ENCODE measurements around the gene C1orf115. TPM values are rescaled to one million over a fixed set of nuclear protein-coding genes. Genes with fewer than 3 reads are reported as not detected.
"Not testable (repeated sequence)": the region's sequence is repeated elsewhere in the genome, so short reads cannot be mapped to it uniquely, and the experiment has no call there.

The C1orf115 gene
- polyA plus RNA-seq, 3 donors from 2014 or later = 0.12 to 1.5 TPM; not detected in 1

GRCh38 chr1:220715986-220716385 is 25.8 kb downstream of the C1orf115 start:
- not testable (repeated sequence) for H3K36me3 Mint-ChIP-seq, DNase-seq, H3K4me1 Mint-ChIP-seq, H3K4me3 Mint-ChIP-seq, H3K27ac Mint-ChIP-seq, H3K9me3 Mint-ChIP-seq
- peaks cover 0 to 15% (median 7%) of the 10 kb centered on the region in 3 donors for H3K27me3 Mint-ChIP-seq (ENCODE audit: low read depth in 3 of 3)

GRCh38 chr1:220717800-220718640 is 27.9 kb downstream of the C1orf115 start:
- H3K9me3 Mint-ChIP-seq = peaks cover 0 to 2% (median 0%) of the 10 kb centered on the region in 6 donors
- DNase-seq = no peak
- H3K27me3 Mint-ChIP-seq (ENCODE audit: low read depth in 3 of 3) = peaks cover 0 to 17% (median 7%) of the 10 kb centered on the region in 3 donors
- no peaks in the 10 kb centered on the region for H3K4me1 Mint-ChIP-seq
- H3K36me3 Mint-ChIP-seq = no peaks in the 10 kb centered on the region
- H3K4me3 Mint-ChIP-seq = no peak overlapping the region
- no peak overlapping the region for H3K27ac Mint-ChIP-seq

GRCh38 chr1:220721266-220721665 is 31.1 kb downstream of the C1orf115 start:
- not testable (repeated sequence) for H3K4me1 Mint-ChIP-seq, H3K9me3 Mint-ChIP-seq, H3K36me3 Mint-ChIP-seq, H3K27ac Mint-ChIP-seq, H3K4me3 Mint-ChIP-seq, DNase-seq
- H3K27me3 Mint-ChIP-seq (ENCODE audit: low read depth in 3 of 3) = peaks cover 0 to 13% (median 5%) of the 10 kb centered on the region in 3 donors

- Mint-ChIP-seq H3K9me3 (no peaks in the 10 kb centered on the region), H3K27me3 (ENCODE audit: low read depth in 3 of 3) (peaks cover 0 to 4% (median 0%) of the 10 kb centered on the region in 3 donors), H3K27ac (no peak overlapping the region), H3K4me3 (no peak overlapping the region), H3K36me3 (no peaks in the 10 kb centered on the region), H3K4me1 (no peaks in the 10 kb centered on the region)
- DNase-seq = no peak
These were observed 36.5 kb downstream of the C1orf115 start for GRCh38 chr1:220726634-220727033.

- Mint-ChIP-seq H3K4me1 (peaks cover 7 to 8% of the 10 kb centered on the region in 2 donors), H3K27ac (no peak overlapping the region)
- no peak for DNase-seq
These were observed 37.4 kb downstream of the C1orf115 start for GRCh38 chr1:220727519-220727918.

GRCh38 chr1:220730486-220730885 is 40.3 kb downstream of the C1orf115 start:
- H3K4me1 Mint-ChIP-seq = peaks cover 19 to 20% of the 10 kb centered on the region in 2 donors
- no peak for DNase-seq
- no peaks in the 10 kb centered on the region for H3K9me3 Mint-ChIP-seq
- H3K36me3 Mint-ChIP-seq = no peaks in the 10 kb centered on the region
- peak overlapping the region in 1 of 6 donors; percentile 32 for H3K27ac Mint-ChIP-seq
- H3K4me3 Mint-ChIP-seq = no peak overlapping the region
- peaks cover 0 to 6% (median 1%) of the 10 kb centered on the region in 3 donors for H3K27me3 Mint-ChIP-seq (ENCODE audit: low read depth in 3 of 3)

More at GRCh38 chr1:220727519-220727918, 37.4 kb downstream of the C1orf115 start:
- H3K9me3 Mint-ChIP-seq = no peaks in the 10 kb centered on the region
- H3K4me3 Mint-ChIP-seq = no peak overlapping the region
- H3K36me3 Mint-ChIP-seq = no peaks in the 10 kb centered on the region
- H3K27me3 Mint-ChIP-seq (ENCODE audit: low read depth in 3 of 3) = peaks cover 0 to 6% (median 0%) of the 10 kb centered on the region in 3 donors

- H3K4me1 Mint-ChIP-seq = peaks cover 19 to 20% of the 10 kb centered on the region in 2 donors
- no peaks in the 10 kb centered on the region for H3K9me3 Mint-ChIP-seq
- DNase-seq = no peak
- no peaks in the 10 kb centered on the region for H3K36me3 Mint-ChIP-seq
- H3K27me3 Mint-ChIP-seq (ENCODE audit: low read depth in 3 of 3) = peaks cover 1 to 3% (median 3%) of the 10 kb centered on the region in 3 donors
- H3K4me3 Mint-ChIP-seq = peak overlapping the region in 1 of 5 donors; percentile 47
- H3K27ac Mint-ChIP-seq = peak overlapping the region in 3 of 6 donors; percentile 6 to 48 (median 23)
These were observed 42.0 kb downstream of the C1orf115 start for GRCh38 chr1:220732137-220732536.

- Mint-ChIP-seq H3K4me3 (peak overlapping the region in 4 of 5 donors; percentile 58 to 78 (median 74)), H3K9me3 (no peaks in the 10 kb centered on the region), H3K4me1 (peaks cover 19 to 20% of the 10 kb centered on the region in 2 donors), H3K36me3 (no peaks in the 10 kb centered on the region), H3K27ac (peak overlapping the region in 3 of 6 donors; percentile 23 to 48 (median 41)), H3K27me3 (ENCODE audit: low read depth in 3 of 3) (peaks cover 1 to 3% (median 2%) of the 10 kb centered on the region in 3 donors)
- no peak for DNase-seq
These were observed 42.5 kb downstream of the C1orf115 start for GRCh38 chr1:220732621-220733020.

GRCh38 chr1:220733086-220733601 is 43.0 kb downstream of the C1orf115 start:
- H3K27me3 Mint-ChIP-seq (ENCODE audit: low read depth in 3 of 3) = peaks cover 1 to 3% (median 2%) of the 10 kb centered on the region in 3 donors
- H3K9me3 Mint-ChIP-seq = no peaks in the 10 kb centered on the region
- DNase-seq = peak; percentile 73 to 75 (median 74)
- peaks cover 19 to 20% of the 10 kb centered on the region in 2 donors for H3K4me1 Mint-ChIP-seq
- H3K27ac Mint-ChIP-seq = peak overlapping the region in 4 of 6 donors; percentile 41 to 73 (median 50)
- H3K36me3 Mint-ChIP-seq = no peaks in the 10 kb centered on the region
- peak overlapping the region; percentile 50 to 78 (median 71) for H3K4me3 Mint-ChIP-seq

- no peak overlapping the region for H3K4me3 Mint-ChIP-seq
These were observed 44.6 kb downstream of the C1orf115 start for GRCh38 chr1:220734571-220735326.

GRCh38 chr1:220736283-220736682 is 46.1 kb downstream of the C1orf115 start:
- H3K27me3 Mint-ChIP-seq (ENCODE audit: low read depth in 3 of 3); H3K4me3 Mint-ChIP-seq; DNase-seq; H3K36me3 Mint-ChIP-seq; H3K27ac Mint-ChIP-seq; H3K9me3 Mint-ChIP-seq: not testable (repeated sequence)
- peaks cover 19 to 20% of the 10 kb centered on the region in 2 donors for H3K4me1 Mint-ChIP-seq

More at GRCh38 chr1:220734571-220735326, 44.6 kb downstream of the C1orf115 start:
- peaks cover 19 to 20% of the 10 kb centered on the region in 2 donors for H3K4me1 Mint-ChIP-seq
- peaks cover 1 to 3% (median 2%) of the 10 kb centered on the region in 3 donors for H3K27me3 Mint-ChIP-seq (ENCODE audit: low read depth in 3 of 3)
- DNase-seq = no peak
- no peaks in the 10 kb centered on the region for H3K9me3 Mint-ChIP-seq
- H3K27ac Mint-ChIP-seq = no peak overlapping the region
- H3K36me3 Mint-ChIP-seq = no peaks in the 10 kb centered on the region

GRCh38 chr1:220741349-220741748 is 51.2 kb downstream of the C1orf115 start:
- Mint-ChIP-seq H3K4me1 (no peaks in the 10 kb centered on the region), H3K27ac (no peak overlapping the region), H3K4me3 (no peak overlapping the region), H3K27me3 (ENCODE audit: low read depth in 3 of 3) (peaks cover 3 to 17% (median 6%) of the 10 kb centered on the region in 3 donors), H3K36me3 (peaks cover 0 to 1% (median 0%) of the 10 kb centered on the region in 3 donors), H3K9me3 (no peaks in the 10 kb centered on the region)
- DNase-seq = no peak

- no peak overlapping the region for H3K27ac Mint-ChIP-seq
These were observed 51.7 kb downstream of the C1orf115 start for GRCh38 chr1:220741825-220742224.

More at GRCh38 chr1:220741825-220742224, 51.7 kb downstream of the C1orf115 start:
- H3K27me3 Mint-ChIP-seq (ENCODE audit: low read depth in 3 of 3) = peaks cover 3 to 17% (median 4%) of the 10 kb centered on the region in 3 donors
- H3K9me3 Mint-ChIP-seq = no peaks in the 10 kb centered on the region
- no peak overlapping the region for H3K4me3 Mint-ChIP-seq
- peaks cover 0 to 4% (median 0%) of the 10 kb centered on the region in 3 donors for H3K36me3 Mint-ChIP-seq
- no peak for DNase-seq
- no peaks in the 10 kb centered on the region for H3K4me1 Mint-ChIP-seq
